ENCODE data around the gene LIMS1.
"Not testable (repeated sequence)": the region's sequence is repeated elsewhere in the genome, so short reads cannot be mapped to it uniquely, and the experiment has no call there.

LIMS1 gene

GRCh38 chr2:108588070-108588668 lies 53.9 kb downstream of the LIMS1 start:
- no peak for DNase-seq

GRCh38 chr2:108589372-108589771 lies 55.1 kb downstream of the LIMS1 start:
- no peak for DNase-seq

- no peak for DNase-seq
Observed at GRCh38 chr2:108589781-108590180, 55.5 kb downstream of the LIMS1 start.

- no peak for DNase-seq
Observed at GRCh38 chr2:108591163-108591562, 56.9 kb downstream of the LIMS1 start.

- DNase-seq = no peak
Observed at GRCh38 chr2:108593547-108594098, 59.4 kb downstream of the LIMS1 start.

- peak; percentile 79 for DNase-seq
Observed at GRCh38 chr2:108594132-108594981, 60.1 kb downstream of the LIMS1 start.

GRCh38 chr2:108594982-108595464 lies 60.8 kb downstream of the LIMS1 start:
- peak; percentile 62 for DNase-seq

GRCh38 chr2:108595771-108596170 lies 61.5 kb downstream of the LIMS1 start:
- DNase-seq = not testable (repeated sequence)

GRCh38 chr2:108597105-108597744 lies 63.0 kb downstream of the LIMS1 start:
- peak; percentile 55 for DNase-seq

GRCh38 chr2:108601199-108601598 lies 66.9 kb downstream of the LIMS1 start:
- not testable (repeated sequence) for DNase-seq

- DNase-seq = no peak
Observed at GRCh38 chr2:108602422-108602821, 68.2 kb downstream of the LIMS1 start.

- DNase-seq = no peak
Observed at GRCh38 chr2:108604196-108604595, 69.9 kb downstream of the LIMS1 start.

- DNase-seq = peak; percentile 67
Observed at GRCh38 chr2:108605947-108606346, 71.7 kb downstream of the LIMS1 start.

GRCh38 chr2:108607706-108608301 lies 73.5 kb downstream of the LIMS1 start:
- DNase-seq = peak; percentile 43

- DNase-seq = peak; percentile 56
Observed at GRCh38 chr2:108611021-108611420, 76.8 kb downstream of the LIMS1 start.

- DNase-seq = peak; percentile 88
Observed at GRCh38 chr2:108612153-108612513, 77.9 kb downstream of the LIMS1 start.

GRCh38 chr2:108612514-108613183 lies 78.4 kb downstream of the LIMS1 start:
- DNase-seq = peak; percentile 93

- no peak for DNase-seq
Observed at GRCh38 chr2:108613261-108614042, 79.2 kb downstream of the LIMS1 start.

- no peak for DNase-seq
Observed at GRCh38 chr2:108614043-108614545, 79.8 kb downstream of the LIMS1 start.

GRCh38 chr2:108614659-108615058 lies 80.4 kb downstream of the LIMS1 start:
- no peak for DNase-seq

GRCh38 chr2:108615480-108616090 lies 81.3 kb downstream of the LIMS1 start:
- no peak for DNase-seq
